ENCODE data around the gene CTLA4. TPM values are rescaled to one million over a fixed set of nuclear protein-coding genes. Genes with fewer than 3 reads are reported as not detected.

CTLA4 gene
- total RNA-seq, 1 donor from 2014 or later = 0.65 TPM

GRCh38 chr2:203873461-203873860, 5.9 kb downstream of the CTLA4 start:
- H3K4me3 Mint-ChIP-seq = no peak overlapping the region
- no peaks in the 10 kb centered on the region for H3K36me3 Mint-ChIP-seq (ENCODE audit: low read depth)
- peaks cover 14% of the 10 kb centered on the region for H3K4me1 Mint-ChIP-seq
- TF ChIP-seq, protein P1, sequence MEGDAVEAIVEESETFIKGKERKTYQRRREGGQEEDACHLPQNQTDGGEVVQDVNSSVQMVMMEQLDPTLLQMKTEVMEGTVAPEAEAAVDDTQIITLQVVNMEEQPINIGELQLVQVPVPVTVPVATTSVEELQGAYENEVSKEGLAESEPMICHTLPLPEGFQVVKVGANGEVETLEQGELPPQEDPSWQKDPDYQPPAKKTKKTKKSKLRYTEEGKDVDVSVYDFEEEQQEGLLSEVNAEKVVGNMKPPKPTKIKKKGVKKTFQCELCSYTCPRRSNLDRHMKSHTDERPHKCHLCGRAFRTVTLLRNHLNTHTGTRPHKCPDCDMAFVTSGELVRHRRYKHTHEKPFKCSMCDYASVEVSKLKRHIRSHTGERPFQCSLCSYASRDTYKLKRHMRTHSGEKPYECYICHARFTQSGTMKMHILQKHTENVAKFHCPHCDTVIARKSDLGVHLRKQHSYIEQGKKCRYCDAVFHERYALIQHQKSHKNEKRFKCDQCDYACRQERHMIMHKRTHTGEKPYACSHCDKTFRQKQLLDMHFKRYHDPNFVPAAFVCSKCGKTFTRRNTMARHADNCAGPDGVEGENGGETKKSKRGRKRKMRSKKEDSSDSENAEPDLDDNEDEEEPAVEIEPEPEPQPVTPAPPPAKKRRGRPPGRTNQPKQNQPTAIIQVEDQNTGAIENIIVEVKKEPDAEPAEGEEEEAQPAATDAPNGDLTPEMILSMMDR (conservative IDR thresholded peaks at IDR 0.05) = no peak
- DNase-seq (ENCODE audit: low read depth, low spot score) = no peak
- H3K9me3 Mint-ChIP-seq = peaks cover 2% of the 10 kb centered on the region
- no peak overlapping the region for H3K27ac Mint-ChIP-seq (ENCODE audit: unreplicated experiment)
- no peaks in the 10 kb centered on the region for H3K27me3 Mint-ChIP-seq (ENCODE audit: low read depth)

- TF ChIP-seq, protein P1 (conservative IDR thresholded peaks at IDR 0.05) = no peak
- no peak for DNase-seq (ENCODE audit: low read depth, low spot score)
- Mint-ChIP-seq H3K36me3 (ENCODE audit: low read depth) (no peaks in the 10 kb centered on the region), H3K27ac (ENCODE audit: unreplicated experiment) (no peak overlapping the region), H3K9me3 (peaks cover 2% of the 10 kb centered on the region), H3K27me3 (ENCODE audit: low read depth) (no peaks in the 10 kb centered on the region), H3K4me3 (no peak overlapping the region), H3K4me1 (peaks cover 13% of the 10 kb centered on the region)
Measured at GRCh38 chr2:203873921-203874631, 6.5 kb downstream of the CTLA4 start.

DNA sequence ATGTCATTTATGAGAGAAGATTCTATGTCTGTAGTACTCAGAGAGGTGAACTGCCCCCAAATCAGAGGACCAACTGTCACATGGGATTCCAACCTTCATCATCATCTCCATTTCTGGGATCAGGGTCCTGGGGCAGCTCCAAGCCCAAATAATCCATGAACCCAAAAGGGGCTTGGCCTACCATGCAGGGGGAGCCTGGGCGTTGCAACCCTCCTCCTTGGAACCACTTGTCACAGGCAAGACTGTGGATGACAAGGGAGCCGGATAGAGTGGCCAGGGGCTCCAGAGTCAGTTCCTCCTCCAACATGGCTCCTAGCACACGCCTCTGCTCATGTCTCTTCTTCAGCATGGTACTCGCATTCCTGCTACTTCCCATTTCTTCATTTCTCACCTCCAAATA, 7.9 kb downstream of the CTLA4 start:
- no peak for DNase-seq (ENCODE audit: low read depth, low spot score)
- no peaks in the 10 kb centered on the region for H3K36me3 Mint-ChIP-seq (ENCODE audit: low read depth)
- peaks cover 6% of the 10 kb centered on the region for H3K4me1 Mint-ChIP-seq
- TF ChIP-seq, protein P1 (conservative IDR thresholded peaks at IDR 0.05) = no peak
- no peak overlapping the region for H3K27ac Mint-ChIP-seq (ENCODE audit: unreplicated experiment)
- no peak overlapping the region for H3K4me3 Mint-ChIP-seq
- H3K27me3 Mint-ChIP-seq (ENCODE audit: low read depth) = no peaks in the 10 kb centered on the region
- H3K9me3 Mint-ChIP-seq = peaks cover 2% of the 10 kb centered on the region

DNA sequence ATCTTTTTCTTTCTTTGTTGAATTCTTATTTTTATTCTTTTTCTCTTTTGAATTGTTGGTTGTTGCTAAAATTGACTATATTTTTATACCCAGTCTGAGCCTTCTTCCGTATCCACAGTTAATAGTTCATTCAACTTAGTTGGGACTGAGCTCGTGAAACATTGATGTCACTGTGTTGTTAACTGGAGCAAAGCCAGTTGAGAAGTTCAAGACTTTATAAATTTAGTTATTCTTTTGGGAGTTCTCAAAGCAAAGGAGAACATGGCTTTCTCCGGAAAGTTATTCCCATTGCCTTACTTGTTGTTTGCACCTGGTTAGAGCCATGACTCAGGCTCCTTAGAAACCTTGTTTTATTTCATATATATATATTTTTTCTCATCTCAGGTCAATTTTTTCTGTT, 8.8 kb downstream of the CTLA4 start:
- Mint-ChIP-seq H3K4me1 (peaks cover 6% of the 10 kb centered on the region), H3K27ac (ENCODE audit: unreplicated experiment) (no peak overlapping the region), H3K36me3 (ENCODE audit: low read depth) (no peaks in the 10 kb centered on the region), H3K27me3 (ENCODE audit: low read depth) (no peaks in the 10 kb centered on the region), H3K4me3 (no peak overlapping the region), H3K9me3 (peaks cover 1% of the 10 kb centered on the region)
- DNase-seq (ENCODE audit: low read depth, low spot score) = no peak
- TF ChIP-seq, protein P1 (conservative IDR thresholded peaks at IDR 0.05) = no peak

GRCh38 chr2:203878063-203878462, 10.5 kb downstream of the CTLA4 start:
- no peaks in the 10 kb centered on the region for H3K36me3 Mint-ChIP-seq (ENCODE audit: low read depth)
- no peak overlapping the region for H3K27ac Mint-ChIP-seq (ENCODE audit: unreplicated experiment)
- H3K27me3 Mint-ChIP-seq (ENCODE audit: low read depth) = no peaks in the 10 kb centered on the region
- no peak overlapping the region for H3K4me3 Mint-ChIP-seq
- no peaks in the 10 kb centered on the region for H3K9me3 Mint-ChIP-seq
- peaks cover 6% of the 10 kb centered on the region for H3K4me1 Mint-ChIP-seq
- TF ChIP-seq, protein P1 (conservative IDR thresholded peaks at IDR 0.05) = no peak
- DNase-seq (ENCODE audit: low read depth, low spot score) = no peak

All from neural crest cell (in vitro differentiated cells).